K562 (cell line): Measurements from ENCODE around the gene IGF2BP3. TPM values are rescaled to one million over a fixed set of nuclear protein-coding genes. Genes with fewer than 3 reads are reported as not detected.

Experiments
- ATAC-seq: fragments of 200-7000 bp; cut with Tn5 transposase; 3 replicates; pipeline ENCODE4 v1.9.1; 2020; ENCODE audit warnings: moderate library complexity
- BruUV-seq: library from RNA; stranded (reverse); fragments of 400-500 nt; replicated peaks from 2 replicates; lab custom pipeline; 2021; lab: Mats Ljungman, UMichigan
- CTCF ChIA-PET: fragments of 300-600 bp; formaldehyde crosslinking; extraction: SDS; loops from one replicate; lab custom pipeline; 2021; ENCODE audit warnings: low intra/inter-chr PET ratio; lab: Yijun Ruan, JAX
- POLR2A ChIA-PET: fragments of 300-600, 350-650 bp; sonication (Branson Sonifier 250); formaldehyde crosslinking; extraction: SDS; loops from one replicate; lab custom pipeline; 2021; ENCODE audit warnings: antibody characterized with exemption, inconsistent platforms; lab: Yijun Ruan, JAX
- DNase-seq, 4 experiments: peaks; one replicate each; pipeline versions ENCODE4 v3.0.0 to v3.0.0-alpha.2; 2011 to 2018; ENCODE audit warnings: low spot score in 3 of 4, mixed read lengths in 3 of 4; ENCODE audit errors: extremely low read depth in 1 of 4
- FAIRE-seq: peaks from 2 replicates; lab custom pipeline; 2011; peaks lifted over from hg19 to GRCh38; lab: Jason Lieb, UNC
- H2AFZ ChIP-seq: 2 replicates; pipeline ENCODE4 v1.6.0; 2011; ENCODE audit warnings: low read depth, low read length, control low read depth, inconsistent platforms
- H3K27ac ChIP-seq: fragments of 200-600 bp; 3 replicates; pipeline ENCODE4 v1.8.0; 2011; ENCODE audit warnings: low read depth, mild to moderate bottlenecking, control low read depth, inconsistent platforms, low read length, moderate library complexity, mixed read lengths; ENCODE audit errors: extremely low read depth
- H3K27me3 ChIP-seq, 2 experiments: fragments of 300-600 bp in 1 of 2; 2 replicates in 1 of 2; 3 replicates in 1 of 2; pipeline versions ENCODE4 v1.6.0 to v1.8.0; 2011; ENCODE audit warnings: inconsistent platforms in 2 of 2, low read length in 2 of 2, mild to moderate bottlenecking in 1 of 2, mixed read lengths in 1 of 2, moderate library complexity in 1 of 2; ENCODE audit not compliant: control insufficient read depth in 2 of 2, insufficient read depth in 2 of 2
- H3K36me3 ChIP-seq: fragments of 300-600 bp; 3 replicates; pipeline ENCODE4 v1.8.0; 2011; ENCODE audit warnings: mild to moderate bottlenecking, low read length, inconsistent platforms; ENCODE audit not compliant: control insufficient read depth, insufficient read depth
- H3K4me1 ChIP-seq, 2 experiments: fragments of 200-600 bp in 1 of 2; replicated peaks in 1 of 2; 2 replicates in 1 of 2; 3 replicates in 1 of 2; pipeline versions ENCODE4 v1.5.1 to v1.8.0; 2011; ENCODE audit warnings: inconsistent platforms in 2 of 2, low read length in 2 of 2, mild to moderate bottlenecking in 1 of 2, mixed read lengths in 1 of 2, moderate library complexity in 1 of 2; ENCODE audit not compliant: control insufficient read depth in 2 of 2, insufficient read depth in 2 of 2
- H3K4me2 ChIP-seq: 2 replicates; pipeline ENCODE4 v1.6.1; 2011; ENCODE audit warnings: low read length, control low read depth, inconsistent platforms, mixed read lengths; ENCODE audit not compliant: insufficient read depth
- H3K4me3 ChIP-seq: fragments of 200-600 bp; sonication (generic), shearing (Covaris generic); 2 replicates; pipeline ENCODE4 v1.5.1; 2016; ENCODE audit warnings: control low read depth, inconsistent platforms
- H3K79me2 ChIP-seq: fragments of 200-600 bp; 3 replicates; pipeline ENCODE4 v1.8.0; 2011; ENCODE audit warnings: low read length, inconsistent platforms; ENCODE audit not compliant: control insufficient read depth, insufficient read depth
- H3K9ac ChIP-seq, 2 experiments: 2 replicates each; pipeline versions ENCODE4 v1.6.0 to v1.6.1; 2011; ENCODE audit warnings: low read depth in 2 of 2, low read length in 2 of 2, control low read depth in 1 of 2, inconsistent platforms in 1 of 2, mild to moderate bottlenecking in 1 of 2, mixed read lengths in 1 of 2; ENCODE audit not compliant: insufficient read depth in 1 of 2
- H3K9me1 ChIP-seq: one replicate; pipeline ENCODE4 v1.6.0; 2011; ENCODE audit warnings: inconsistent platforms, mild to moderate bottlenecking, low read length, moderate library complexity; ENCODE audit not compliant: control insufficient read depth, insufficient read depth
- H3K9me3 ChIP-seq: replicated peaks from 2 replicates; pipeline ENCODE4 v1.5.1; 2011; ENCODE audit warnings: low read depth, low read length, inconsistent platforms; ENCODE audit not compliant: control insufficient read depth, insufficient read depth
- H4K20me1 ChIP-seq: replicated peaks from 2 replicates; pipeline ENCODE4 v1.6.1; 2011; ENCODE audit warnings: low read length, inconsistent platforms, mixed read lengths; ENCODE audit not compliant: control insufficient read depth, insufficient read depth
- CHD1 ChIP-seq: fragments of 200-600 bp; sonication (generic); IDR thresholded peaks from one replicate; pipeline ENCODE4 v1.6.1; 2012; ENCODE audit warnings: mild to moderate bottlenecking, moderate library complexity, low read length, inconsistent platforms
- EHMT2 ChIP-seq: fragments of 450-650 bp; IDR thresholded peaks from 2 replicates; pipeline ENCODE4 v1.6.1; 2018; ENCODE audit warnings: antibody characterized with exemption
- HSF4 ChIP-seq: fragments of 250-450 bp; sonication (Bioruptor Pico); IDR thresholded peaks from 2 replicates; pipeline ENCODE4 v2.1.2; 2022; ENCODE audit warnings: mild to moderate bottlenecking, moderate library complexity, borderline replicate concordance
- MCM3 ChIP-seq: fragments of 450-650 bp; IDR thresholded peaks from 2 replicates; pipeline ENCODE4 v1.6.1; 2016
- MEIS2 ChIP-seq: fragments of 450-650 bp; IDR thresholded peaks from 2 replicates; pipeline ENCODE4 v1.6.1; 2014; ENCODE audit warnings: mild to moderate bottlenecking; ENCODE audit not compliant: partially characterized antibody
- NFRKB ChIP-seq: fragments of 450-650 bp; IDR thresholded peaks from 2 replicates; pipeline ENCODE4 v1.6.1; 2016; ENCODE audit warnings: low read depth
- POU5F1 ChIP-seq: fragments of 150-350 bp; IDR thresholded peaks from 2 replicates; pipeline ENCODE4 v1.6.1; 2014; ENCODE audit warnings: borderline replicate concordance, low read length, low read depth, mild to moderate bottlenecking; ENCODE audit not compliant: partially characterized antibody
- TBL1XR1 ChIP-seq, 2 experiments: IDR thresholded peaks; 2 replicates each; pipeline ENCODE4 v1.6.1; 2012; ENCODE audit warnings: improper control_type of control experiment in 2 of 2, low read length in 2 of 2, mild to moderate bottlenecking in 1 of 2
- ZNF398 ChIP-seq: fragments of 250-450 bp; sonication (Bioruptor Pico); IDR thresholded peaks from 2 replicates; pipeline ENCODE4 v1.8.0; 2021; ENCODE audit warnings: moderate library complexity, mild to moderate bottlenecking, inconsistent platforms
- ZNF668 ChIP-seq: fragments of 250-450 bp; sonication (Bioruptor Pico); IDR thresholded peaks from 2 replicates; pipeline ENCODE4 v1.8.0; 2022; ENCODE audit warnings: mild to moderate bottlenecking, inconsistent platforms
- WGBS: fragments of 100-300 bp; shearing (Covaris generic); methylation state at CpG from one replicate; pipeline ENCODE4 v1.1.6; 2016; ENCODE audit warnings: low coverage, mixed read lengths; ENCODE audit not compliant: insufficient coverage; ENCODE audit errors: missing lambda C conversion rate; 5-methylcytosine and 5-hydroxymethylcytosine counted together
- in situ Hi-C: fragments of 300-500 bp; cut with MboI; formaldehyde crosslinking; loops from 4 replicates; pipeline ENCODE4 v1.15.0; 2018; ENCODE audit warnings: inconsistent platforms, mixed read lengths
- intact Hi-C: fragments of 100-400 bp; cut with micrococcal nuclease; formaldehyde crosslinking; loops from 2 replicates; pipeline ENCODE4 v1.14.2; 2022
- polyA plus RNA-seq, 8 experiments: library from polyadenylated mRNA; depleted of rRNA in 4 of 8; stranded (reverse) in 5 of 8; unstranded in 3 of 8; fragments of >200 nt; fragmentation: Nextera tagmentation in 2 of 8; fragmentation: Illumina TruSeq in 1 of 8; extraction: Ambion mirVana in 2 of 8; extraction: Trizol in 1 of 8; gene quantifications; 2 replicates each; pipeline versions ENCODE4 v1.2.1 to v1.2.3, GENCODE V29; 2011 to 2014; ENCODE audit warnings: inconsistent platforms in 1 of 8, missing spikeins in 1 of 8
- total RNA-seq, 7 experiments: library from RNA; depleted of rRNA in 6 of 7; stranded (reverse); fragments of >200 nt in 6 of 7; fragmentation: Illumina TruSeq in 2 of 7; extraction: Trizol in 2 of 7; gene quantifications; 2 replicates each; pipeline versions ENCODE4 v1.2.1 to v1.2.3, GENCODE V29; 2011 to 2021; ENCODE audit warnings: low replicate concordance in 1 of 7

The IGF2BP3 gene
- total and polyA plus RNA-seq, 9 of the 15 experiments (the other 6 are each of a cell fraction or from before 2014, with no cell fraction given): 8.4 to 88.1 (median 61.2) TPM

GRCh38 chr7:23349484-23350157, 120.7 kb downstream of the IGF2BP3 start:
- TF ChIP-seq EHMT2: no peak
- no peak for TF ChIP-seq CHD1
- TF ChIP-seq ZNF668 (CRISPR knock-in tag): no peak
- no peak for TF ChIP-seq NFRKB
- TF ChIP-seq POU5F1: no peak
- TF ChIP-seq MCM3: no peak
- TF ChIP-seq HSF4: no peak
- no peak for TF ChIP-seq TBL1XR1 (IDR thresholded peaks at IDR 0.05; ENCODE audit: low read length in 2 of 2)
- no peak for TF ChIP-seq ZNF398 (CRISPR knock-in tag)
- no peak for TF ChIP-seq MEIS2
- Histone ChIP-seq H3K79me2 (peaks cover 9% of the 10 kb centered on the region; the same call in 2 of the 3 replicates), H3K4me1 (peaks cover 8 to 25% of the 10 kb centered on the region in 2 experiments), H3K4me2 (no peak overlapping the region), H3K27ac (no peak overlapping the region), H3K27me3 (no peaks in the 10 kb centered on the region), H3K4me3 (no peak overlapping the region), H3K9me3 (no peaks in the 10 kb centered on the region), H3K9me1 (no peaks in the 10 kb centered on the region), H2AFZ (no peak overlapping the region), H3K9ac (no peak overlapping the region), H3K36me3 (peaks cover 66% of the 10 kb centered on the region), H4K20me1 (no peaks in the 10 kb centered on the region)
- 67% methylated on average over 7 of the region's 7 CpGs for WGBS
- intact Hi-C loops: loop anchor here (5.0 to 10.0 kb wide), 2 partner anchors 183 to 355 kb away; partner anchors contain the start of gene TRA2A
- DNase-seq (no peak), ATAC-seq (no peak), FAIRE-seq (no peak)
- ChIA-PET POLR2A (interaction anchor here (0.6 to 2.3 kb wide), 6 partner anchors 8 to 44 kb away, joined by 3 to 7 read pairs (median 3); no protein-coding TSS in a partner anchor), CTCF (no interaction called here)
- in situ Hi-C loops: no loop called here
- BruUV-seq: no TSS peak
